ENCODE measurements around the gene IGF1.
"Not testable (repeated sequence)": the region's sequence is repeated elsewhere in the genome, so short reads cannot be mapped to it uniquely, and the experiment has no call there.

The IGF1 gene

GRCh38 chr12:102374190-102374589 lies 106.2 kb downstream of the IGF1 start:
- no peak for DNase-seq

- no peak for DNase-seq
These were observed 108.3 kb downstream of the IGF1 start for GRCh38 chr12:102372087-102372486.

GRCh38 chr12:102371165-102371564 lies 109.2 kb downstream of the IGF1 start:
- DNase-seq = no peak

GRCh38 chr12:102369876-102370275 lies 110.5 kb downstream of the IGF1 start:
- DNase-seq = no peak

GRCh38 chr12:102365365-102365764 lies 115.0 kb downstream of the IGF1 start:
- DNase-seq = no peak

- no peak for DNase-seq
These were observed 115.7 kb downstream of the IGF1 start for GRCh38 chr12:102364709-102365108.

GRCh38 chr12:102356690-102357089 lies 123.7 kb downstream of the IGF1 start:
- no peak for DNase-seq

GRCh38 chr12:102354281-102354680 lies 126.1 kb downstream of the IGF1 start:
- DNase-seq = not testable (repeated sequence)

- DNase-seq = no peak
These were observed 129.0 kb downstream of the IGF1 start for GRCh38 chr12:102351322-102351721.

- DNase-seq = no peak
These were observed 130.3 kb downstream of the IGF1 start for GRCh38 chr12:102350070-102350469.

- DNase-seq = no peak
These were observed 131.3 kb downstream of the IGF1 start for GRCh38 chr12:102349079-102349478.

- no peak for DNase-seq
These were observed 132.6 kb downstream of the IGF1 start for GRCh38 chr12:102347811-102348210.
